Measurements from ENCODE around the gene ADISSP. TPM values are rescaled to one million over a fixed set of nuclear protein-coding genes. Genes with fewer than 3 reads are reported as not detected.

ADISSP gene
- total and polyA plus RNA-seq, 9 of the 15 experiments (the other 6 are each of a cell fraction or from before 2014, with no cell fraction given) = 1.4 to 70.6 (median 23.4) TPM

DNA sequence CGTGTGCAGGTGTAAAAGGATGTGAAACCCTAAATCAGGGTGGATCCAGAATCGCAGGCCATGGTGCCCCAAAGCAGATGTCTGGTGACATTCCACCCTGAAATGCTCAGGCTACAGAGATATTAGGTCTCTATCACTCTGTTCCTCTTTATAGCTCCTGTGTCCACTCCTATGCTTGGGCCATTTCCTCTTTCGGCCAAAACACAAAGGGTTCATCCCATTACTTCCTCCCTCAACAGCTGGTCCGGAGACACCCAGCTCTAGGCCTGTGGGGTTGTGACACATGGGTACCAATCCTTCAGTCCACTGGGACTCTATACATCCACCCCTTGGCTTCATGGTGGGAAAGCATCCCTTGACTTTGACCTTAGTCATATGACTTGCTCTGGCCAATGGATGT lies 53.5 kb downstream of the ADISSP start:
- in situ Hi-C loops (cut with MboI) = loop anchor here (5.0 kb wide), 1 partner anchor 152 kb away; no protein-coding TSS in a partner anchor
- H3K4me3 ChIP-seq = no peak overlapping the region
- 32% methylated on average over 3 of the region's 4 CpGs for WGBS (ENCODE audit: insufficient coverage, low coverage, missing lambda C conversion rate)
- H4K20me1 ChIP-seq (replicated peaks; ENCODE audit: control insufficient read depth, insufficient read depth, low read length) = no peaks in the 10 kb centered on the region
- H3K4me2 ChIP-seq (ENCODE audit: insufficient read depth, low read length) = no peak overlapping the region
- DNase-seq (ENCODE audit: extremely low read depth in 1 of 4, low spot score in 3 of 4) = no peak
- no peaks in the 10 kb centered on the region for H3K27me3 ChIP-seq (ENCODE audit: control insufficient read depth in 2 of 2, insufficient read depth in 2 of 2, low read length in 2 of 2)
- no peaks in the 10 kb centered on the region for H3K36me3 ChIP-seq (ENCODE audit: control insufficient read depth, insufficient read depth, low read length)
- no peaks in the 10 kb centered on the region for H3K9me1 ChIP-seq (ENCODE audit: control insufficient read depth, insufficient read depth, low read length)
- FAIRE-seq = no peak
- ATAC-seq = no peak
- ChIA-PET POLR2A (no interaction called here), CTCF (ENCODE audit: low intra/inter-chr PET ratio) (no interaction called here)
- H2AFZ ChIP-seq (ENCODE audit: low read depth, low read length) = no peak overlapping the region
- TF ChIP-seq, protein P1, sequence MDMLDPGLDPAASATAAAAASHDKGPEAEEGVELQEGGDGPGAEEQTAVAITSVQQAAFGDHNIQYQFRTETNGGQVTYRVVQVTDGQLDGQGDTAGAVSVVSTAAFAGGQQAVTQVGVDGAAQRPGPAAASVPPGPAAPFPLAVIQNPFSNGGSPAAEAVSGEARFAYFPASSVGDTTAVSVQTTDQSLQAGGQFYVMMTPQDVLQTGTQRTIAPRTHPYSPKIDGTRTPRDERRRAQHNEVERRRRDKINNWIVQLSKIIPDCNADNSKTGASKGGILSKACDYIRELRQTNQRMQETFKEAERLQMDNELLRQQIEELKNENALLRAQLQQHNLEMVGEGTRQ (CRISPR knock-in tag; IDR thresholded peaks at IDR 0.05) = 0 out of 2 replicates have a peak, but pooled peaks have one; percentile 1
- TF ChIP-seq, protein P2, sequence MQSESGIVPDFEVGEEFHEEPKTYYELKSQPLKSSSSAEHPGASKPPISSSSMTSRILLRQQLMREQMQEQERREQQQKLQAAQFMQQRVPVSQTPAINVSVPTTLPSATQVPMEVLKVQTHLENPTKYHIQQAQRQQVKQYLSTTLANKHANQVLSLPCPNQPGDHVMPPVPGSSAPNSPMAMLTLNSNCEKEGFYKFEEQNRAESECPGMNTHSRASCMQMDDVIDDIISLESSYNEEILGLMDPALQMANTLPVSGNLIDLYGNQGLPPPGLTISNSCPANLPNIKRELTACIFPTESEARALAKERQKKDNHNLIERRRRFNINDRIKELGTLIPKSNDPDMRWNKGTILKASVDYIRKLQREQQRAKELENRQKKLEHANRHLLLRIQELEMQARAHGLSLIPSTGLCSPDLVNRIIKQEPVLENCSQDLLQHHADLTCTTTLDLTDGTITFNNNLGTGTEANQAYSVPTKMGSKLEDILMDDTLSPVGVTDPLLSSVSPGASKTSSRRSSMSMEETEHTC (IDR thresholded peaks at IDR 0.05) = no peak
- peak; percentile 63; the same call in 1 of the 2 replicates for TF ChIP-seq SPI1 (IDR thresholded peaks at IDR 0.05; ENCODE audit: borderline replicate concordance, low read depth, low read length)
- H3K9me3 ChIP-seq (replicated peaks; ENCODE audit: control insufficient read depth, insufficient read depth, low read depth, low read length) = no peaks in the 10 kb centered on the region
- BruUV-seq (replicated peaks) = no TSS peak
- H3K9ac ChIP-seq (ENCODE audit: insufficient read depth in 1 of 2, low read depth in 2 of 2, low read length in 2 of 2) = no peak overlapping the region
- intact Hi-C loops (cut with micrococcal nuclease) = no loop called here
- H3K27ac ChIP-seq (ENCODE audit: extremely low read depth, low read depth, low read length) = no peak overlapping the region
- peaks cover 0 to 13% of the 10 kb centered on the region in 2 experiments; a peak in 3 of 5 replicates for H3K4me1 ChIP-seq (replicated peaks in 1 of 2; ENCODE audit: control insufficient read depth in 2 of 2, insufficient read depth in 2 of 2, low read length in 2 of 2)
- H3K79me2 ChIP-seq (ENCODE audit: control insufficient read depth, insufficient read depth, low read length) = no peaks in the 10 kb centered on the region

Measured in K562 (cell line).